Testis (tissue), 2 donors: Measurements from ENCODE around the gene ILKAP.

Experiments used
- POLR2A ChIP-seq: fragments of 450-650 bp; IDR thresholded peaks from one replicate; pipeline ENCODE4 v1.6.1; 2017; ENCODE audit warnings: antibody characterized with exemption, mild to moderate bottlenecking, moderate library complexity
- TF ChIP-seq, protein P1 (sequence below), 3 experiments: fragments of 450-650 bp in 2 of 3; fragments of 200-600 bp in 1 of 3; sonication (generic) in 1 of 3; IDR thresholded peaks; one replicate each; pipeline ENCODE4 v1.5.1; 2016 to 2019; ENCODE audit warnings: antibody characterized with exemption in 3 of 3, mild to moderate bottlenecking in 2 of 3, moderate library complexity in 1 of 3

DNA sequence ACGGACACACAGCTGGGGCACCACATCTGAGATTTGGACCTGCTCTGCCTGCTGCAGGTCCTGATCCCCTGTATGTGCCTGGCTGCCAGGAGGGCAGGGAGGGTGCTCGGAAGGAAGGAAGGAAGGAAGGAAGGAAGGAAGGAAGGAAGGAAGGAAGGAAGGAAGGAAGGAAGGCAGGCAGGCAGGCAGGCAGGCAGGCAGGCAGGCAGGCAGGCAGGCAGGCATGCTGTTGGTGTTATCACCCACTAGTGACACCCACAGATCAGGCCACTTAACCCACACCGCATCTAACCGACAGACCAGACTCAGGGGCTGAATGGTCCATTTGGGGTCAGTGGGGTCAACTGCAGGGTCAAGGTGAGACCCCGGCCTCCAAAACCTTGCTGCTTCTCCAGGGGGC lies 59.2 kb downstream of the ILKAP start:
- TF ChIP-seq, protein P1, sequence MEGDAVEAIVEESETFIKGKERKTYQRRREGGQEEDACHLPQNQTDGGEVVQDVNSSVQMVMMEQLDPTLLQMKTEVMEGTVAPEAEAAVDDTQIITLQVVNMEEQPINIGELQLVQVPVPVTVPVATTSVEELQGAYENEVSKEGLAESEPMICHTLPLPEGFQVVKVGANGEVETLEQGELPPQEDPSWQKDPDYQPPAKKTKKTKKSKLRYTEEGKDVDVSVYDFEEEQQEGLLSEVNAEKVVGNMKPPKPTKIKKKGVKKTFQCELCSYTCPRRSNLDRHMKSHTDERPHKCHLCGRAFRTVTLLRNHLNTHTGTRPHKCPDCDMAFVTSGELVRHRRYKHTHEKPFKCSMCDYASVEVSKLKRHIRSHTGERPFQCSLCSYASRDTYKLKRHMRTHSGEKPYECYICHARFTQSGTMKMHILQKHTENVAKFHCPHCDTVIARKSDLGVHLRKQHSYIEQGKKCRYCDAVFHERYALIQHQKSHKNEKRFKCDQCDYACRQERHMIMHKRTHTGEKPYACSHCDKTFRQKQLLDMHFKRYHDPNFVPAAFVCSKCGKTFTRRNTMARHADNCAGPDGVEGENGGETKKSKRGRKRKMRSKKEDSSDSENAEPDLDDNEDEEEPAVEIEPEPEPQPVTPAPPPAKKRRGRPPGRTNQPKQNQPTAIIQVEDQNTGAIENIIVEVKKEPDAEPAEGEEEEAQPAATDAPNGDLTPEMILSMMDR (IDR thresholded peaks at IDR 0.05): no peak
- no peak for TF ChIP-seq POLR2A
